Vagina (tissue), 2 donors: Measurements from ENCODE around the gene MYH4.

Experiments used
- POLR2A ChIP-seq, 2 donors: fragments of 450-650 bp; IDR thresholded peaks; one replicate each; pipeline ENCODE4 v1.6.1; 2017; ENCODE audit warnings: antibody characterized with exemption in 2 of 2, mild to moderate bottlenecking in 2 of 2, moderate library complexity in 2 of 2
- TF ChIP-seq, protein P1 (sequence below), 3 experiments: fragments of 450-650 bp in 2 of 3; fragments of 200-600 bp in 1 of 3; sonication (generic) in 1 of 3; IDR thresholded peaks; one replicate each; pipeline ENCODE4 v1.5.1; 2017 to 2019; ENCODE audit warnings: antibody characterized with exemption in 3 of 3, mild to moderate bottlenecking in 2 of 3, moderate library complexity in 2 of 3

DNA sequence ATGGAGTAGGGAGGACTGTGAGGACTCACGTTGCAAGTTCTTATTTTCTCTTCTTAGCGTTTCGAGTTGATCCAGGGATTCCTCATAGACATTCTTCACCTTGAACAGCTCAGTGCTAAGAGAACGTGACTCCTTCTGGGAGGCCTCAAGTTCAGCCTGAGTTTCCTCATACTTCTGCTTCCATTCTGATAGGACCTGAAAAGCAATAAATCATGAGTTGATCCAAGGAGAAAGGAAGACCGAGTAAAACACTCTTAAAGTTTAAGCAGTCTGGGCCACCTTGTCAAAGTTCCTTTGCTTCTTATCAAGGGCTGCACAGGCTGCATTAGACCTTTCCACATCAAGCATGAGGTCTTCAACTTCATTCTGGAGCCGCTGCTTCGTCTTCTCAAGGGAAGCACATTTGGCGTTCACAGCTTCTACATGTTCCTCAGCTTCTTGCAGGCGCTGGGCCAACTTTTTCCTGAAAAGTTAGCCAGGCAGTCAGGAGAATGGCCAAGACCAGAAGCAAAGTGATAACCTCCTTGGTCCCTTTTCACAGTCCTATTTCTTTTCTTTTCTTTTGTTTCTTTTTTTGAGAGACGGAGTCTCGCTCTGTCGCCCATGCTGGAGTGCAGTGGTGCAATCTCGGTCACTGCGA lies 72.7 kb downstream of the MYH4 start:
- TF ChIP-seq, protein P1, sequence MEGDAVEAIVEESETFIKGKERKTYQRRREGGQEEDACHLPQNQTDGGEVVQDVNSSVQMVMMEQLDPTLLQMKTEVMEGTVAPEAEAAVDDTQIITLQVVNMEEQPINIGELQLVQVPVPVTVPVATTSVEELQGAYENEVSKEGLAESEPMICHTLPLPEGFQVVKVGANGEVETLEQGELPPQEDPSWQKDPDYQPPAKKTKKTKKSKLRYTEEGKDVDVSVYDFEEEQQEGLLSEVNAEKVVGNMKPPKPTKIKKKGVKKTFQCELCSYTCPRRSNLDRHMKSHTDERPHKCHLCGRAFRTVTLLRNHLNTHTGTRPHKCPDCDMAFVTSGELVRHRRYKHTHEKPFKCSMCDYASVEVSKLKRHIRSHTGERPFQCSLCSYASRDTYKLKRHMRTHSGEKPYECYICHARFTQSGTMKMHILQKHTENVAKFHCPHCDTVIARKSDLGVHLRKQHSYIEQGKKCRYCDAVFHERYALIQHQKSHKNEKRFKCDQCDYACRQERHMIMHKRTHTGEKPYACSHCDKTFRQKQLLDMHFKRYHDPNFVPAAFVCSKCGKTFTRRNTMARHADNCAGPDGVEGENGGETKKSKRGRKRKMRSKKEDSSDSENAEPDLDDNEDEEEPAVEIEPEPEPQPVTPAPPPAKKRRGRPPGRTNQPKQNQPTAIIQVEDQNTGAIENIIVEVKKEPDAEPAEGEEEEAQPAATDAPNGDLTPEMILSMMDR (IDR thresholded peaks at IDR 0.05): no peak
- no peak for TF ChIP-seq POLR2A (IDR thresholded peaks at IDR 0.05)
